Stimulated activated naive CD8-positive, alpha-beta T cell treated with anti-CD3 and anti-CD28 coated beads, Interleukin-15, amount 100 ng/mL, for 72 hours (primary cell): ENCODE measurements around the gene SNHG17.
"Not testable (repeated sequence)": the region's sequence is repeated elsewhere in the genome, so short reads cannot be mapped to it uniquely, and the experiment has no call there.

ENCODE experiments used
- ATAC-seq: fragments of 150-1000 bp; cut with Tn5 transposase; 2 replicates; pipeline ENCODE4 v1.10.0; 2021; ENCODE audit warnings: mild to moderate bottlenecking, moderate library complexity
- DNase-seq, 2 donors: peaks; one replicate each; pipeline ENCODE4 v3.0.0; 2021 to 2022
- H3K27ac Mint-ChIP-seq, 2 donors: one replicate each; pipeline ENCODE4 v1.8.0; 2022; ENCODE audit warnings: mild to moderate bottlenecking in 2 of 2, mixed read lengths in 2 of 2, moderate library complexity in 2 of 2
- H3K27me3 Mint-ChIP-seq: one replicate; pipeline ENCODE4 v1.8.0; 2022; ENCODE audit warnings: mixed read lengths
- H3K4me1 Mint-ChIP-seq: one replicate; pipeline ENCODE4 v1.8.0; 2022; ENCODE audit warnings: mild to moderate bottlenecking, mixed read lengths
- H3K4me3 Mint-ChIP-seq, 2 donors: one replicate each; pipeline ENCODE4 v1.8.0; 2022; ENCODE audit warnings: mild to moderate bottlenecking in 2 of 2, mixed read lengths in 2 of 2, moderate library complexity in 1 of 2
- H3K9me3 Mint-ChIP-seq, 2 donors: one replicate each; pipeline ENCODE4 v1.8.0; 2022; ENCODE audit warnings: mixed read lengths in 2 of 2

The SNHG17 gene

GRCh38 chr20:38383147-38383546, 52.0 kb downstream of the SNHG17 start:
- no peak overlapping the region for H3K27ac Mint-ChIP-seq
- no peaks in the 10 kb centered on the region for H3K4me1 Mint-ChIP-seq
- ATAC-seq (no peak), DNase-seq (no peak)
- peaks cover 8% of the 10 kb centered on the region for H3K27me3 Mint-ChIP-seq
- H3K4me3 Mint-ChIP-seq = no peak overlapping the region
- H3K9me3 Mint-ChIP-seq = no peaks in the 10 kb centered on the region

- not testable (repeated sequence) for H3K4me3 Mint-ChIP-seq, H3K27ac Mint-ChIP-seq, DNase-seq, H3K27me3 Mint-ChIP-seq, H3K4me1 Mint-ChIP-seq, H3K9me3 Mint-ChIP-seq, ATAC-seq
Measured at GRCh38 chr20:38377838-38378237, 57.3 kb downstream of the SNHG17 start.

GRCh38 chr20:38377039-38377685, 58.0 kb downstream of the SNHG17 start:
- no peak overlapping the region for H3K4me3 Mint-ChIP-seq
- no peaks in the 10 kb centered on the region for H3K9me3 Mint-ChIP-seq
- H3K27ac Mint-ChIP-seq = no peak overlapping the region
- H3K27me3 Mint-ChIP-seq = peaks cover 5% of the 10 kb centered on the region
- DNase-seq (no peak), ATAC-seq (no peak)
- no peaks in the 10 kb centered on the region for H3K4me1 Mint-ChIP-seq

GRCh38 chr20:38373898-38374297, 61.2 kb downstream of the SNHG17 start:
- no peaks in the 10 kb centered on the region for H3K27me3 Mint-ChIP-seq
- no peaks in the 10 kb centered on the region for H3K9me3 Mint-ChIP-seq

GRCh38 chr20:38373231-38373867, 61.8 kb downstream of the SNHG17 start:
- Mint-ChIP-seq H3K27ac (no peak overlapping the region), H3K4me3 (no peak overlapping the region), H3K4me1 (no peaks in the 10 kb centered on the region), H3K9me3 (no peaks in the 10 kb centered on the region), H3K27me3 (no peaks in the 10 kb centered on the region)
- ATAC-seq = no peak
- no peak for DNase-seq

More at GRCh38 chr20:38373898-38374297, 61.2 kb downstream of the SNHG17 start:
- ATAC-seq = no peak
- no peaks in the 10 kb centered on the region for H3K4me1 Mint-ChIP-seq
- no peak overlapping the region for H3K27ac Mint-ChIP-seq
- no peak overlapping the region for H3K4me3 Mint-ChIP-seq
- no peak for DNase-seq

- H3K27ac Mint-ChIP-seq = no peak overlapping the region
- no peak for ATAC-seq
- DNase-seq = no peak
- H3K4me3 Mint-ChIP-seq = no peak overlapping the region
- peaks cover under 1% of the 10 kb centered on the region for H3K27me3 Mint-ChIP-seq
- H3K9me3 Mint-ChIP-seq = no peaks in the 10 kb centered on the region
- H3K4me1 Mint-ChIP-seq = no peaks in the 10 kb centered on the region
Measured at GRCh38 chr20:38372806-38373205, 62.3 kb downstream of the SNHG17 start.
